ENCODE measurements around the gene AVPR2. TPM values are rescaled to one million over a fixed set of nuclear protein-coding genes. Genes with fewer than 3 reads are reported as not detected.

The AVPR2 gene
- total RNA-seq, 1 donor: not detected

DNA sequence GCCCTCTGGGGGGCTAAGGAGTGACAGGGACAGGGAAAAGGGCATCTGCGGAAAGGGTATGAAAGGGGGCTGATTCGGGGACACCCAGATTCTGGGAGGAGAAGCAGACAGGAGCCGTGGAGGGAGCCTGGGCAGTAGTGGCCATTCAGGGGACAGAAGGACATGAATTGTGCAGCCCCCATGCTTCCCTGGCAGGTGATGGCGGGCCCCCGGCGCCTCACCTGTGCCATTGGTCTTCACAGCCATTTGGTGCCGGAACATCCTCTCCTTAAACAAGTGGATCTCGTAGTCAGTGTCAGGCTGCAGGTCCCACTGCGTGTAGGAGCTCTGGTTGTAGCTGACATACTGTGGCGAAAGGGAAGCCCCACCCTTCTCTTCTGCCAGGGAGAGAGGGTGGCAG, 40.4 kb upstream of the AVPR2 start:
- Histone ChIP-seq H3K79me2 (ENCODE audit: insufficient read depth, low read length) (no peaks in the 10 kb centered on the region), H3K4me2 (ENCODE audit: insufficient read depth, low read length) (no peak overlapping the region), H3K27me3 (ENCODE audit: insufficient read depth, low read length) (peaks cover 6% of the 10 kb centered on the region), H3K4me1 (ENCODE audit: insufficient read depth, low read length) (no peaks in the 10 kb centered on the region), H3K4me3 (ENCODE audit: insufficient read depth, low read length) (no peak overlapping the region), H4K20me1 (ENCODE audit: insufficient read depth, low read length) (no peaks in the 10 kb centered on the region), H3K9me3 (ENCODE audit: low read depth, low read length) (no peaks in the 10 kb centered on the region), H3K27ac (ENCODE audit: low read depth, low read length) (no peak overlapping the region), H3K36me3 (ENCODE audit: insufficient read depth, low read length) (no peaks in the 10 kb centered on the region), H2AFZ (ENCODE audit: low read length) (no peak overlapping the region)
- TF ChIP-seq, protein P1, sequence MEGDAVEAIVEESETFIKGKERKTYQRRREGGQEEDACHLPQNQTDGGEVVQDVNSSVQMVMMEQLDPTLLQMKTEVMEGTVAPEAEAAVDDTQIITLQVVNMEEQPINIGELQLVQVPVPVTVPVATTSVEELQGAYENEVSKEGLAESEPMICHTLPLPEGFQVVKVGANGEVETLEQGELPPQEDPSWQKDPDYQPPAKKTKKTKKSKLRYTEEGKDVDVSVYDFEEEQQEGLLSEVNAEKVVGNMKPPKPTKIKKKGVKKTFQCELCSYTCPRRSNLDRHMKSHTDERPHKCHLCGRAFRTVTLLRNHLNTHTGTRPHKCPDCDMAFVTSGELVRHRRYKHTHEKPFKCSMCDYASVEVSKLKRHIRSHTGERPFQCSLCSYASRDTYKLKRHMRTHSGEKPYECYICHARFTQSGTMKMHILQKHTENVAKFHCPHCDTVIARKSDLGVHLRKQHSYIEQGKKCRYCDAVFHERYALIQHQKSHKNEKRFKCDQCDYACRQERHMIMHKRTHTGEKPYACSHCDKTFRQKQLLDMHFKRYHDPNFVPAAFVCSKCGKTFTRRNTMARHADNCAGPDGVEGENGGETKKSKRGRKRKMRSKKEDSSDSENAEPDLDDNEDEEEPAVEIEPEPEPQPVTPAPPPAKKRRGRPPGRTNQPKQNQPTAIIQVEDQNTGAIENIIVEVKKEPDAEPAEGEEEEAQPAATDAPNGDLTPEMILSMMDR (IDR thresholded peaks at IDR 0.05; ENCODE audit: extremely low read depth, low read depth, low read length): no peak
- peak; percentile 51 for DNase-seq (ENCODE audit: insufficient read length, low spot score, missing footprints)

DNA sequence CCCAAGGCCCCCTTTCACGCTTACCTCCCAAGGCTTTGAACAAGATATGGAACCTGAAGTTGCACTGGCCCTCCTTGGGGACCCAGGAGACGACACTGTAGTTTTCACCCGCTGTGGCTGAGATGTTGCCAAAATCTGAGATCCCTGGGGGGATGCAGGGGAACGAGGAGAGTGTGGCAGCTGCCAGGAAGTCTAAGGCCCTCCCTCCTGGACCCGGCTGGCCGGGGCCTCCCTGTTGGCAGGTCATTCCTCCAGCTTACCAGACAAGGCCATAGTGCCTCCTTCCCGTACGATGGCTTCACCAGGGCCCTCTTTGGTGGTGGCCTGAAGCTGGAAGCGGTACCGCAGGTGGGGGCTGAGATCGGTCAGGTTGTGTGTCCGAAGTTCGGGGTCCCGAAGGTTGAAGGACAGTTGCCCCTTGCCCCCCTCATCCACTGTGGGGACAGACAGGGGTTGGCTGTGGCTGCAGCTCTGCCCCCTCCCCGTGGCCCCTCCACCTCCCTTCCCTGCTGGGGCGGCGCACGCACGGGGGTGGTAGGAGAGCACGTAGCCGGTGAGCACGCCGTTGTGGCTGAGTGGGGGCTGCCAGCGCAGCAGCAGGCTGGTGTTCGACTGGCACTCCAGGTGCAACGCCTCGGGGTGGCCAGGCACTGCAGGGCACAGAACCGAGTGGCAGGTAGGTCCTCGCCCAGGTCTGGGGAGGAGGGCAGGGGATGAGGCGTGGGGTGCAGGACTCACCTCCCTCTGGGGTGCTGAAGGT, 39.7 kb upstream of the AVPR2 start:
- Histone ChIP-seq H3K79me2 (ENCODE audit: insufficient read depth, low read length) (no peaks in the 10 kb centered on the region), H4K20me1 (ENCODE audit: insufficient read depth, low read length) (no peaks in the 10 kb centered on the region), H3K4me3 (ENCODE audit: insufficient read depth, low read length) (no peak overlapping the region), H3K4me1 (ENCODE audit: insufficient read depth, low read length) (no peaks in the 10 kb centered on the region), H3K27me3 (ENCODE audit: insufficient read depth, low read length) (peaks cover 6% of the 10 kb centered on the region), H3K9me3 (ENCODE audit: low read depth, low read length) (no peaks in the 10 kb centered on the region), H3K27ac (ENCODE audit: low read depth, low read length) (no peak overlapping the region), H3K36me3 (ENCODE audit: insufficient read depth, low read length) (no peaks in the 10 kb centered on the region), H2AFZ (ENCODE audit: low read length) (no peak overlapping the region), H3K4me2 (ENCODE audit: insufficient read depth, low read length) (no peak overlapping the region)
- peak; percentile 65 for DNase-seq (ENCODE audit: insufficient read length, low spot score, missing footprints)
- TF ChIP-seq, protein P1 (IDR thresholded peaks at IDR 0.05; ENCODE audit: extremely low read depth, low read depth, low read length): no peak

DNA sequence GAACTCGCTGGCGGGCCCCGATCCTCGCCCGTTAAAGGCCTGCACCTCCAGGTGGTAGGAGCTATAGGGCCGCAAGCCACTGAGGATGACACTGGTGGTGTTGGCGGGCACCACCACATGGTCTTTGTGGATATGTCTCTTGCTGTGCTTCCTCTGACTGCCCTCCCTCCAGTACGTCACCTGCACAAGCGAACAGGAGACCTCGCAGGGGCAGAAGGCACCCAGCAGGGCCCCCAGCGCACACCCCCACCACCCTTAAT, 39.2 kb upstream of the AVPR2 start:
- TF ChIP-seq, protein P1 (IDR thresholded peaks at IDR 0.05; ENCODE audit: extremely low read depth, low read depth, low read length): no peak
- no peaks in the 10 kb centered on the region for H3K9me3 ChIP-seq (ENCODE audit: low read depth, low read length)
- no peak overlapping the region for H3K4me2 ChIP-seq (ENCODE audit: insufficient read depth, low read length)
- DNase-seq (ENCODE audit: insufficient read length, low spot score, missing footprints): peak; percentile 48
- no peaks in the 10 kb centered on the region for H3K4me1 ChIP-seq (ENCODE audit: insufficient read depth, low read length)
- peaks cover 6% of the 10 kb centered on the region for H3K27me3 ChIP-seq (ENCODE audit: insufficient read depth, low read length)
- no peaks in the 10 kb centered on the region for H3K36me3 ChIP-seq (ENCODE audit: insufficient read depth, low read length)
- no peak overlapping the region for H3K4me3 ChIP-seq (ENCODE audit: insufficient read depth, low read length)
- H3K27ac ChIP-seq (ENCODE audit: low read depth, low read length): no peak overlapping the region
- no peaks in the 10 kb centered on the region for H3K79me2 ChIP-seq (ENCODE audit: insufficient read depth, low read length)
- H2AFZ ChIP-seq (ENCODE audit: low read length): no peak overlapping the region
- no peaks in the 10 kb centered on the region for H4K20me1 ChIP-seq (ENCODE audit: insufficient read depth, low read length)

DNA sequence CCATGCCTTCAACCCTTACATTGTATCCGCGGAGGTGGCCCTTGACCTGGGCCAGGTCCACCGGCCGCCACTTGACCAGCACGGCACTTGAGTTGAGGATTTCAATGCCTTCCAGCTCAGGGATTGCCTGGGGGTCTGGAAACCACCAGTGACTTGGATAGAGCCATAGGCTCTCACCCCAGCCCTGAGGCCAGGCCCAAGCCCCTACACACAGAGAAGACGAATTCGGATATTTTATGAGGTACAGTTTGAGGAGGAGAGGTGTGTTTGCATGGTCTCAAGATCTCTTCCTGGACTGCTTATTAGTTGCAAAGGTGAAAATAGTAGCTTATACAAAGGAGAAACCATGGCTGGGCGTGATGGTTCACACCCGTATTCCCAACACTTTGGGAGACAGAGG, 38.8 kb upstream of the AVPR2 start:
- no peaks in the 10 kb centered on the region for H3K4me1 ChIP-seq (ENCODE audit: insufficient read depth, low read length)
- H2AFZ ChIP-seq (ENCODE audit: low read length): no peak overlapping the region
- no peaks in the 10 kb centered on the region for H3K36me3 ChIP-seq (ENCODE audit: insufficient read depth, low read length)
- H4K20me1 ChIP-seq (ENCODE audit: insufficient read depth, low read length): no peaks in the 10 kb centered on the region
- H3K27ac ChIP-seq (ENCODE audit: low read depth, low read length): no peak overlapping the region
- no peak overlapping the region for H3K4me3 ChIP-seq (ENCODE audit: insufficient read depth, low read length)
- no peaks in the 10 kb centered on the region for H3K79me2 ChIP-seq (ENCODE audit: insufficient read depth, low read length)
- TF ChIP-seq, protein P1 (IDR thresholded peaks at IDR 0.05; ENCODE audit: extremely low read depth, low read depth, low read length): no peak
- peaks cover 6% of the 10 kb centered on the region for H3K27me3 ChIP-seq (ENCODE audit: insufficient read depth, low read length)
- peak; percentile 63 for DNase-seq (ENCODE audit: insufficient read length, low spot score, missing footprints)
- H3K9me3 ChIP-seq (ENCODE audit: low read depth, low read length): no peaks in the 10 kb centered on the region
- no peak overlapping the region for H3K4me2 ChIP-seq (ENCODE audit: insufficient read depth, low read length)
